ENCODE results near the gene PLEKHG5. TPM values are rescaled to one million over a fixed set of nuclear protein-coding genes. Genes with fewer than 3 reads are reported as not detected.

PLEKHG5 gene
- total and polyA plus RNA-seq, 10 of the 15 experiments (the other 5 are each of a cell fraction or from before 2014, with no cell fraction given), result 0.04 to 1.1 (median 0.18) TPM; not detected in 1

GRCh38 chr1:6476483-6476882 is 15.0 kb downstream of the PLEKHG5 start:
- ChIA-PET SMC1A (ENCODE audit: uncharacterized antibody, unreplicated experiment) (no interaction called here), CTCF (interaction anchor here (0.8 to 2.0 kb wide), 8 partner anchors 8 to 170 kb away, joined by 3 to 5 read pairs (median 3); partner anchors contain the start of gene TNFRSF25), RAD21 (ENCODE audit: unreplicated experiment) (no interaction called here), POLR2A (no interaction called here)
- Histone ChIP-seq H3K9me3 (replicated peaks; ENCODE audit: control insufficient read depth, insufficient read depth, low read length) (no peaks in the 10 kb centered on the region), H3K27me3 (replicated peaks in 1 of 2; ENCODE audit: control insufficient read depth in 2 of 2, insufficient read depth in 2 of 2, low read length in 1 of 2) (no peaks in the 10 kb centered on the region), H3K36me3 (ENCODE audit: control insufficient read depth in 2 of 2, insufficient read depth in 2 of 2, low read length in 1 of 2) (no peaks in the 10 kb centered on the region), H4K20me1 (ENCODE audit: control insufficient read depth, insufficient read depth) (no peaks in the 10 kb centered on the region), H3K9ac (ENCODE audit: control insufficient read depth, insufficient read depth, low read length) (no peak overlapping the region), H3K4me1 (ENCODE audit: control insufficient read depth, insufficient read depth, low read length) (no peaks in the 10 kb centered on the region), H3K4me3 (no peak overlapping the region), H3K4me2 (ENCODE audit: control insufficient read depth, insufficient read depth) (no peak overlapping the region), H2AFZ (ENCODE audit: control insufficient read depth, low read depth, low read length) (no peak overlapping the region), H3K79me2 (ENCODE audit: control insufficient read depth, insufficient read depth, low read length) (no peaks in the 10 kb centered on the region), H3K27ac (ENCODE audit: control insufficient read depth, insufficient read depth) (no peak overlapping the region)
- WGBS (ENCODE audit: insufficient coverage, insufficient replicate concordance, low lambda C conversion rate, missing lambda C conversion rate), result 67% methylated on average over 5 of the region's 5 CpGs
- no peak for ATAC-seq
- BruUV-seq (replicated peaks), result no TSS peak
- no peak for DNase-seq (ENCODE audit: low read depth, low spot score)
- intact Hi-C loops (cut with micrococcal nuclease; ENCODE audit: unreplicated experiment), result no loop called here
- in situ Hi-C loops (cut with MboI), result loop anchor here (25.0 kb wide), 1 partner anchor 736 kb away; no protein-coding TSS in a partner anchor
- no peak for FAIRE-seq
- no peak for TF ChIP-seq CREM (IDR thresholded peaks at IDR 0.05; ENCODE audit: low read depth)
- TF ChIP-seq STAT1 (conservative IDR thresholded peaks at IDR 0.05), result no peak
- no peak for TF ChIP-seq RUNX3 (IDR thresholded peaks at IDR 0.05; ENCODE audit: low read length)
- no peak for TF ChIP-seq HDAC2 (IDR thresholded peaks at IDR 0.05)
- no peak for TF ChIP-seq ZBTB33 (IDR thresholded peaks at IDR 0.05)
- TF ChIP-seq CTCF (IDR thresholded peaks at IDR 0.05 in 2 of 3, conservative IDR thresholded peaks at IDR 0.05 in 1 of 3; ENCODE audit: control insufficient read depth in 2 of 3, extremely low read depth in 1 of 3, insufficient read depth in 1 of 3, low read depth in 3 of 3, low read length in 3 of 3), result no peak
- TF ChIP-seq MXI1 (IDR thresholded peaks at IDR 0.05; ENCODE audit: low read depth, low read length), result no peak
- TF ChIP-seq MEF2A (IDR thresholded peaks at IDR 0.05; ENCODE audit: insufficient read depth, low read depth, low read length), result no peak

Data from GM12878 (cell line).